Non-pigmented ciliary epithelial cell (primary cell): ENCODE results near the gene NACAD.

ENCODE experiments used
- DNase-seq: peaks from one replicate; pipeline ENCODE4 v3.0.0-alpha.2; 2010; ENCODE audit warnings: low read depth

NACAD gene

DNA sequence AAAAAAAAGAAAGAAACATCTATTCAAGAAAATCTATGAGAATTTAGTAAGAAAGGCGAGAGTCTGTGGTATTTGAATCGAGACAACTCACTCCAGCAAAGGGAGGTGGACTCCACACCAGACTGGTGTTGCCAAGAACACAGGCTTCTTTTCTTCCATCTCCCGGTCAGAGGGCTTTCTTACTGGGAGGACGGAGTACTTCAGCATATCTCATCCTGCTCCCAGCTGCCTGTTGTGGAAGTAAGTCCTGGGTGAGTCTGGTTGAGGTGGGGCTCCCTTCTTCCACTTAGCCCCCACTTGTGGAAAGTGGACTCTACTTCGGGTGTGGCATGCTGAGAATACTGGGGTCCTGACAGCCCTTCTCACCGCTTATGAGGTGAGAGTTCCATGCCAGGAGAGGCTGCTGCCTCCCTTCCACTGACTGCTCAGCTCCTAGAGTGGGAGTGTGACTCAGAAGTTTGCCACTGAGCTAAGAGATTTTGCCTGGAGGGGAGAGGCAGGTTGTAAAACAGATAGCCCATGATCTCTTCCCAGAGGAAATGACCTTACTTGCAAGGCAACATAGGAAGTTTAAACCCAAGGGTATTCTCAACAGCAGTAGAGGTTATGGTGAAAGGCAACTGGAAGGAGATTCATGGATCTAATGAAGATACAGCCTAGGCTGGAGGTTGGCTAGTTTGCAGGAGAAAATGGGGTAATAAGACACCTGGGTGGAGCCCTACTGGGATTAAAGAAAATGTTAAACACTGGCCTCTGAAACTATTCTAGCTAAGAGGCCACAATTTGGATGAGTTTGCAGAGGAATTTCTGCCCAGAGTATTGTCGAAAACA is 3.5 kb upstream of the NACAD start:
- DNase-seq, result no peak

GRCh38 chr7:45089341-45089891 is 647 bp upstream of the NACAD start:
- DNase-seq, result no peak

DNA sequence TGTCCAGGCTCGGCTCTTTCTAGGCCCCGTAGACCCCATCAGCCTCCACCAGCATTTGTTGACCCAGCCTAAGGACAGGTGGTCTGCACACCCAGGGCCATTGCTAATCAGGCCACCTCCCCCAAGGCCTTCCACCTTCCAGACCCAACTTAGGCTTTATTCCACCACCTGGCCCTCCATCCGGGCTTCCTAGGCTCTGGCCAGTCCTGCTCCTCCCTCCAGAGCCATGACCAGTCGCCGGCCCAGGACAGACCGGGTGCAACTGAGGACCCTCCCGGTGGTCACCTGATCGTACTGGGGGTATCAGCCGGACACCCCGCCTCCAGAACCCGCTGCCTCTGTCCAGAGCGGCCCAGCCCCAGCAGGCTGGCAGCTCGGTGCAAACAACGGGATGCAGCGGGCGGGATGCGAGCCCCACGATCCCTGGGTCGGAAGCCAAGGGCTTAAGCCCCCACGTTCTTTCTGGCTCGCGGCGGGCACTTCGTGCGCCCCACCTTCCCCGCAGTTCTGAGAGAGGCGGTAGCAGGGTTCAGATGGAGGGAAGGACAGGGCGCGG is 545 bp downstream of the NACAD start:
- no peak for DNase-seq

GRCh38 chr7:45087301-45088145 is 1.2 kb downstream of the NACAD start:
- no peak for DNase-seq

- DNase-seq, result no peak
These were observed 2.3 kb downstream of the NACAD start for GRCh38 chr7:45086331-45087065.

DNA sequence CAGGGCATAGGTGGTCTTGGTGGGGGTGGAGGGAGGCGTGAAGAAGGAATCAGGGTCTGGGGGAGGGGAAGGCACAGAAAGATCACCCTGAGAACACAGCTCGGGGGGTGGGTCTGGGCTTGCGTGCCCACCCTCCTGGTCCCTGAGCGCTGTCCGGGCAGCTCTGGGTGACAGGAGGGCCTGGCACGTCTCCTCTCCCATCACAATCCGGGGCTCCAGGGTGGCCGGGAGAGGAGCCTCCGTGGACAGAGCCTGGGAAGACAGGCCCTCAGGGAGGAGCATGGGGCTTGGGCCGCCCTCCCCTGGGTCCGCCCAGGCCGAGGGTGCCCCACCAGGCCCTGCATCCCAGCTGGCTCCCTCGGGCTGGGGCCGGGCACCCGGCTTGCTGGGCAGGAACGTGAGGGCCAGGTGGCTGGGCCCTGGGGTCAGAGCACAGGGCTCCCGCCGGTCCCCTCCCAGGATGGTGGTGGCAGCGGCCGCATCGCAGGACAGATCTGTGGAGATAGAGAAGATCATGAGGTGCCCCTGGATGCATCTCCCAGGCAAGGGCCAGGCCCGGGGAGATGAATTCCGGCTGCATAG is 3.1 kb downstream of the NACAD start:
- no peak for DNase-seq

DNA sequence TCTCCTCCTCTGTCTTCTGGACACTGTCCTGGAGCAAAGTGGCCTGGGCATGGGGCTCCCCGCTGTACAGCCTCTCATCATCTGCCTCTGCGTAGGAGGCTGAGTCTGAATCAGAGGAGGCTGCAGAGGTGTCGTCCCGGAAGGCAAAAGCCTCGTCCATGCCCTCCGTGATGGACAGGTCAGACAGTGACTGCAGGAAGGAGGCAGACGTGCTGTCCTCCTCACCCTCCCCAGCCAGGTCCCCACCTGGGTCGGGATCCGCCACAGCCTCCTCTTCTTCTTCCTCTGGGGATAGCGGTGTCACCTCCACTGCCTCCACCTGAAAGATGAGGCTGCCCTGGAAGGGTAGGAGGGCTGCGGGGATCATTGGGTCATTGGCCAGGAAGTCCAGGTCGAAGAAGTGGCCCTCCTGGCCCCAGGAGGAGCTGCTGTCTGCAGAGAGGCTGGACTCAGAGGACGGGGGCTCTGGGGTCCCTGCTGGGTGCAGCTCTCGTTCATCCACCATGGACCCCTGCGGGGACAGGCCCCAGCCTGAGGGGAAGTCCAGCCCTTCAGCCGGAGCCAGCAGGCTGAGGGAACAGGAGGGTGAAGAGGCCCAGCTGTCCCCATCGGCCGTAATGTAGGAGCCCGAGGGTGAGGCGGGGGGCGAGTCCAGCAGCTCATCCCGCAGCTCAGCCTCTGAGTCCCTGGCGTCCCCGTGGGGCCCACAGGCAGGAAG is 3.7 kb downstream of the NACAD start:
- DNase-seq, result no peak

DNA sequence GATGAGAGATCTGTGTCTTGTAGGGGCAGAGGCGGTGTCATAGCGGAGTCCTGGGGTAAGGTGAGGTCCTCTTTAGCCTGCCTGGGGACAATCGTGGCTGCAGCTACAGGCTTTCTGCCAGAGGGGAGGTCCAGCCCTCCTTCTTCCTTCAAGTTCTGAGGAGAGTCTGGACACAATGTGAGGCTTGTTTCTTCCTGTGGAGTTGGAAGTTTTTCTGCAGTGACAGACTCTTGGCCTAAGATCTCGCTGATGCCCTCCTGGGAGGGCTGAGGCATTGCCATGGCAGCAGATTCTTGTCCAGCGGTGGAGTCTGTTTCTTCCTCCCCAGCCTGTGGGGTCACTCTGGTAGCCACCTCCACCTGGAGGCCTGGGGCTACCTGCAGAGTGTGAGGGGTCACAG is 4.4 kb downstream of the NACAD start:
- DNase-seq, result no peak

- no peak for DNase-seq
These were observed 5.9 kb downstream of the NACAD start for GRCh38 chr7:45082831-45083331.

GRCh38 chr7:45082031-45082830 is 6.5 kb downstream of the NACAD start:
- no peak for DNase-seq

GRCh38 chr7:45081670-45081974 is 7.1 kb downstream of the NACAD start:
- DNase-seq, result no peak

DNA sequence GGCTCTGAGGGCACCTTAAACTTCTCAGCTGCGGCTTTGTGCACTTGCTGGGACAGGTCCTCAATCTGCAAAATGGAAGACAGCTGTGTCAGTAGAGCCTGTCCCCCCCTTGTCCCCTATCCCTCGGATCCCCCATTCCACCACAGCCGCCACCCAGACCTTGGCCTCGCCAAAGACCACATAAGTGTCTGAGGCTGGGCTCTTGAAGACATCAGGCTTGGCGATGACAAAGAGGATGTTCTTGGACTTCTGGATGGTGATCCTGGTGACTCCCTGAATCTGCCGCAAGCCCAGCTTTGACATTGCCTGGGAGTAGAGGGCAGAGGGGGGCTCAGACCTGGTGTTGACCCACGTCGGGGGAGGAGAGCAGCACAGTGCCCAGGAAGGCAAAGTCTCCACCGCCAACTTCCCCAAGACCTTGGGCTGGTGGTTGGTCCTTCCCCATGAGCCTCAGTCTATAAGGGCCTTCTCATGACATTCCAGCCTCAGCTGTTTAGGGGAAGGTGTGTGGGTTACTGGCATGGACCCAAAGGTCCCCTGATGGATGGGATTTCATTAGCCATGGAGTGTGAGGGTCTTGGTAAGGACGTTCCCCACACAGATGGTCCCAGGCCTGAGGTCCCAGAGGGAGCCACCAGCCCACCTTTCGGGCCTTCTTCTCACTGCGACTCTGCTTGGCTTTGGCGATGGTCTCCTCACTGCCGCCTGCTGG is 7.7 kb downstream of the NACAD start:
- DNase-seq, result no peak

GRCh38 chr7:45080265-45080957 is 8.4 kb downstream of the NACAD start:
- no peak for DNase-seq

GRCh38 chr7:45078125-45078681 is 10.6 kb downstream of the NACAD start:
- no peak for DNase-seq

- DNase-seq, result no peak
These were observed 11.2 kb downstream of the NACAD start for GRCh38 chr7:45077579-45077978.

- DNase-seq, result no peak
These were observed 11.8 kb downstream of the NACAD start for GRCh38 chr7:45076946-45077345.

DNA sequence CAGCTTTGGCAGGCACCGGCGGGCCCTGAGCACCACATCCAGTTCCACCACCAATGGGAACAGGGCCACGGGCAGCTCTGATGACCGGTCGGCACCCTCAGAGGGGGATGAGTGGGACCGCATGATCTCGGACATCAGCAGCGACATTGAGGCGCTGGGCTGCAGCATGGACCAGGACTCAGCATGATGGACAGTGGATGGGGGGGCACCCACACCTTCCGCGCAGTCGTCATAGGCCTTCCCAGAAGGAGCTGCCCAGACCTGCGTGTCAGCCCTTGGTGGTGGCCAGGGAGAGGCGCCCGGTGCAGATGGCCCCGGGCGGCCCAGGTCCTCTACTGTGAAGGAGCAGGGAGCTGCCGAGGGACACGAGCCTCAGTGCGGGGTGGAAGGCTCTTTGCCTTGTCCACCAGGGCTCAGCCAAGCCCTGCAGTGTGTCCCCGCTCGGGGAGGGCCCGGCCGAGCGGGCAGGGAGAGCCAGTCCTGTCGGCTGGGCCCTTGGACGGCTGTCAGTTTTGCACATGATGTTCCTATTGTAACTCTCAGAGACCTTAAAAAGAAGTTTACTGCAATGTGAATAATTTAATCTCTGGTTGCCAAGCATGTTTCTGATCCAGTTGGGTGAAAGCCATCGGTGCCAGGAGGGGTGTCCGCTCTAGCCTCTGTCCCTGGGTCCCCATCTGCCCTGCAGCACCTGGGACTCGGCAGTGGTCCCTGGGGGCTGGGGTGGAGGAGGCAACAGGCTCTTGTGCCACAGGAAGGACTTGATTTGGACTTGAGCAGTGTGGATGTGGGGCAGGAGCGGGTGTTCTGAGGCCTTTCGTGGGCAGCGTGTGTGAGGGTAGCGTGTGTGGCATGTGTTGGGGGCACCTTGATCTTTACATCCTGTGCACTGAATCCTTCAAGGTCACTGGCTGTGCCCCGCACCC is 12.6 kb downstream of the NACAD start:
- DNase-seq, result no peak

DNA sequence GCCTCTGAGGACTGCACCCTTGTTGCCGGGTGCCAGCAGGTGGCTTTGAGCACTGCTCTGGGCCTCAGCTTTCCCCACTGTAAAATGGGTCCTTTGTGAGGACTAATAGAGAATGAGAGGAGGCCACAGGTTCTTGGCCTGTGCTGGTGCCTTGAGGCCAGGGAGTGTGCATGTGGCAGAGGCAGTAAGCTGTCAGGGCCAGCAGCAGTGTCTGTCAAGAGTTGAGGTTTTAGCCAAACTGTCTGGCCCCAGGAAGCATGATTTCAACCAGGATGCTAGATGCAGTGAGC is 13.5 kb downstream of the NACAD start:
- no peak for DNase-seq
